Esophagus squamous epithelium (tissue), 4 donors: ENCODE results near the gene SHCBP1L.

Experiments used
- POLR2A ChIP-seq, 4 donors: fragments of 450-650 bp; IDR thresholded peaks; one replicate each; pipeline ENCODE4 v1.6.1; 2017; ENCODE audit warnings: antibody characterized with exemption in 4 of 4, mild to moderate bottlenecking in 4 of 4, moderate library complexity in 3 of 4
- TF ChIP-seq, protein P1 (sequence below), 6 experiments: fragments of 450-650 bp in 4 of 6; fragments of 200-600 bp in 2 of 6; sonication (generic) in 2 of 6; IDR thresholded peaks; one replicate each; pipeline ENCODE4 v1.5.1; 2016 to 2019; ENCODE audit warnings: antibody characterized with exemption in 6 of 6, mild to moderate bottlenecking in 4 of 6, moderate library complexity in 4 of 6

DNA sequence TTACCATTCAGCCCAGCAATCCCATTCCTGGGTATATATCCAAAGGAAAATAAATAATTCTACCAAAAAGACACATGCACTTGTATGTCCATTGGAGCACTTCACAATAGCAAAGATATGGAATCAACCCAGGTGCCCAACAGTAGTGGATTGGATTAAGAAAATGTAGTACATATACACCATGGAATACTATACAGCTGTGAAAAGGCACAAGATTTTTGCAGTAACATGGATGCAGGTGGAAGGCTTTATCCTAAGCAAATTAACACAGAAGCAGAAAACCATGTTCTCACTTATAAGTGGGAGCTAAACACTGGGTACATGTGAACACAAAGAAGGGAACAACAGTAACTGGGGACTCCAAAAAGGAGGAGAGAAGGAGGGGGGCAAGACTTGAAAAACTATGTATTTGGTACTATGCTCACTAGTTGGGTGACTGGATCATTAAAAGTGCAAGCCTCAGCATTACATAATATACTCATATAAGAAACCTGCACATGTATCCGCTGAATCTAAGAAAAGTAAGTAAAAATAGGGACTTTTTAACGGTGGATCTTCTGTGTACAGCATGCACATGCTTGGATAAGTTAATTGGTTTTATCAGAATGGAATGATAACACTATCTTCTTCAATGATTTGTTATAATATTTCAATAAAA is 3.9 kb upstream of the SHCBP1L start:
- TF ChIP-seq, protein P1, sequence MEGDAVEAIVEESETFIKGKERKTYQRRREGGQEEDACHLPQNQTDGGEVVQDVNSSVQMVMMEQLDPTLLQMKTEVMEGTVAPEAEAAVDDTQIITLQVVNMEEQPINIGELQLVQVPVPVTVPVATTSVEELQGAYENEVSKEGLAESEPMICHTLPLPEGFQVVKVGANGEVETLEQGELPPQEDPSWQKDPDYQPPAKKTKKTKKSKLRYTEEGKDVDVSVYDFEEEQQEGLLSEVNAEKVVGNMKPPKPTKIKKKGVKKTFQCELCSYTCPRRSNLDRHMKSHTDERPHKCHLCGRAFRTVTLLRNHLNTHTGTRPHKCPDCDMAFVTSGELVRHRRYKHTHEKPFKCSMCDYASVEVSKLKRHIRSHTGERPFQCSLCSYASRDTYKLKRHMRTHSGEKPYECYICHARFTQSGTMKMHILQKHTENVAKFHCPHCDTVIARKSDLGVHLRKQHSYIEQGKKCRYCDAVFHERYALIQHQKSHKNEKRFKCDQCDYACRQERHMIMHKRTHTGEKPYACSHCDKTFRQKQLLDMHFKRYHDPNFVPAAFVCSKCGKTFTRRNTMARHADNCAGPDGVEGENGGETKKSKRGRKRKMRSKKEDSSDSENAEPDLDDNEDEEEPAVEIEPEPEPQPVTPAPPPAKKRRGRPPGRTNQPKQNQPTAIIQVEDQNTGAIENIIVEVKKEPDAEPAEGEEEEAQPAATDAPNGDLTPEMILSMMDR (IDR thresholded peaks at IDR 0.05), result no peak
- TF ChIP-seq POLR2A (IDR thresholded peaks at IDR 0.05), result no peak
